D341Med (cell line): ENCODE measurements around the gene ISM2.
A peak's percentile ranks its signal among the peaks of the same experiment; 100 is the strongest.
"Not testable (repeated sequence)": the region's sequence is repeated elsewhere in the genome, so short reads cannot be mapped to it uniquely, and the experiment has no call there.

Experiments used
- DNase-seq: peaks from one replicate; pipeline ENCODE4 v3.0.0; 2012; ENCODE audit warnings: low spot score

Gene ISM2

DNA sequence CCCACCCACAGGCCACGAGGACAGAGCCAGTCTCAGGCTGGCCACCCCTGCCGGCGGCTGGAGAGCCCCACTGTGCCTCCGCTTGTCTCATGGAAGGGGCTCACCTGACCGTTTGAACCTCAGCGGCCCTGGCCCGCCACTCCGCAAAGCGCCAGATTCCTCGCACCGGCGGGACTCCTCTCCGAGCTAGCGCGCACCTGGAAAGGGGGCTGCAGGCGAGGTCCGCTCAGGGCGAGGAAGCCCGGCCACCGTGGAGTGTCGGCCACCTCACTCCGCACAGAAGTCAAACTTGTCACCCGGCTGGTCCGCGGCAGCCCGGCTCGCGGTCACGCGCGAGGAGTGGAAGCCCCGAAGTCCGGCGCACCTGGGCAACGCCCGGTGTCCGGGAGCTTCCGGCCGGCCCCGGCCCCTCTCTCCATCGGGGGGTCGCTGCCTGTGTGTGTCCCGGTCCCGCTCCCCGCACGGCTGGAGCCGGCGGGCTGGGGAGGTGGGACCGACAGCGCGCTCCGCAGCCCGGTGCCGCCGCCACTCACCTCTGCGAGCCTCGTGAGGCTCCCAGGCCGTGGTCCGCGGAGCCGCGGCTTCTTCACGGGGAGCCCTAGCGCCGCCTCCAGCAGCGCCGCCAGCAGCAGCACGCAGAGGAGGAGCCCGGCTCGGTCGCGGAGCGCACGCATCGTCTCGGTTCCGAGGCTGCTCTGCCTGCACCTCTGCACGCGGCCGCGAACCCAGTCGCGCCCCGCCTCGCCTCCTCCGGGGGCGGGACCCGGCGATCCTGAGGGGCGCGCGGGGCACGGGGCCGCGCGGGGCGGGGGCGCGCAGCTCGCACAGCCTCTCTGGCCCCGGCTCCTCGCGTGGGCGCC lies at the start of gene ISM2:
Gene ISM2, minus strand, starts transcription at position 697 of the 860 bp plus-strand sequence. Its CDS starts 23 bp downstream, at position 674.
- DNase-seq: peak; percentile 87

DNA sequence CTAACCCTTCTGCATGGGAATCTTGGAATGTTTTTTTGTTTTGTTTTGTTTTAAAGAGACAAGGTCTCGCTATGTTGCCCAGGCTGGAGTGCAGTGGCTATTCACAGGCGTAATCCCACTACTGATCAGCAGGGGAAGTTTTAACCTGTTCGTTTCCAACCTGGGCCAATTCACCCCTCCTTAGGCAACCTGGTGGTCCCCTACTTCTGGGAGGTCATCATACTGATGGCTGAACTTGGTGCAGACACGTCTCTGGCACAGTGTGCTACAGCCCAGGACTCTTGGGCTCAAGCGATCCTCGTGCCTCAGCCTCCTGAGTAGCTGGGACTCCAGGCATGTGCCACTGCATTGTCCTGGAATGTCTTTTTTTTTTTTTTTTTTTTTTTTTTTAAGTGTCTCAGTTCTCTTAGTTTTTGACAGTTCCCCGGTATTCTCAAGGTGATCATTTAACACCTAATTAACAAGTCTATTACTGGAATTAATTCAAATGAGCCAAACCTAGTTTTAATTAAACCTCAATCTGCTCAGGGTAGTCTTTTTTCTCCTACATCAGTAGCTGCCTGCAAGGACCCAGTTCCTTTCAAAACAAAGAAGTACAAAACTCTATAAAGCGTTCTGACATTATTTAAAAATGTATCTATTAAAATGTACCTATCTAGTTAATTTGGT lies 49.0 kb upstream of the ISM2 start:
- DNase-seq: no peak

DNA sequence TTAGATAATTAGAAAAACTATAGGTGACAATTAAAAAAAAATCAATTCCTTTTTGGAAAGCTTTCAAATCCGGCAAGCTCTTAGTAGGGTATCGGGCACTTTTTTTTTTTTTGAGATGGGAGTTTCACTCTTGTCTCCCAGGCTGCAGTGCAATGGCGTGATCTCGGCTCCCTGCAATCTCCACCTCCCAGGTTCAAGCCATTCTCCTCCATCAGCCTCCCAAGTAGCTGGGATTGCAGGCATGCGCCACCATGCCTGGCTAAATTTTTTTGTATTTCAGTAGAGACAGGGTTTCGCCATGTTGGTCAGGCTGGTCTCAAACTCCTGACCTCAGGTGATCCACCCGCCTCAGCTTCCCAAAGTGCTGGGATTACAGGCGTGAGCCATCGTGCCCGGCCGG lies 46.6 kb upstream of the ISM2 start:
- DNase-seq: not testable (repeated sequence)

DNA sequence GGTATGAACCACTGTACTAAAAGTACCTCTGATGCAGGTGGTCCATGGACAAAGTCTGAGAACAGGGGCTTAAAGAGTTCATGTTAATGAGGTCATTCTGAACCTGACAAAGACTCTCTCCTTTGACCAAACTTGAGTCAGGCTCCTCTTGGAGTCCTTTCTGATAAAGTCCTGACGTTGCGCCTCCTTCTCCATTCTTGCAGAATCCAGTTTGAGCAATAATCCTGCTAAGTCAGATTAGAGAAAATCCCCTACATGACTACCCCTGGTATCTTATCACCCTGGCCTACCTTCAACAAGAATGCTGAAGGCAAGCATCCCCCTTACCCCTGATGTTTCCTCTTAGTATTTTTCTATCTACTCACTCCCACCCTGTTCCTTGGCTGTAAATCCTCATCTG lies 46.0 kb upstream of the ISM2 start:
- DNase-seq: no peak

DNA sequence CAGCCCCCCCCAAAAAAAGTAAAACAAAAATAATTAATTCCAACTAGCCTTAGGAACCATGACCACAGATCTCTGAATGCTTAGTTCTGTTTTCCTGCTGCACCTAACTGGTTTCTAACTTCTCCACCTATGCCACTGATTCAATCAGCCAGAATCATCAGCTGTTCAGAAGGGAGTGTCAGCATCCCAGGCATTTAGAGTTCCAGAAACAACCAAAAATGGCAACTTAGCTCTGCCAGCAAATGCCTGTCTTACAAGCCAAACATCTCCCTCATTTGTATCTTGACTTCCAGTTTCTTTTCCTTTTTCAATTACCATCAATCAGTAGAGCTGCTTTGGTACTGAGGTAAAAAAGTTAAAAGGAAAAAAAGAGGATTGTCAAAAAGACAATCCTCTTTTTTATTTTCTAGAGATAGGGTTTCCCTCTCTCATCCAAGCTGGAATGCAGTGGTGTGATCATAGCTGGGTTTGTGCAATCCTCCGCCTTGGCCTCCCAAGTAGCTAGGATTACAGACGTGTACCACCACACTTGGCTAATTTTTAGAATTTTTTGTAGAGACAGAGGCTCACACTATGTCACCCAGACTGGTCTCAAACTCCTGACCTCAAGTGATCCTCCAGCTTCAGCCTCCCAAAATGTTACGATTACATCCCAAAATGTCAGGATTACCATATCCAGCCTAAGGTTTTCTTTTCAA lies 45.2 kb upstream of the ISM2 start:
- no peak for DNase-seq

DNA sequence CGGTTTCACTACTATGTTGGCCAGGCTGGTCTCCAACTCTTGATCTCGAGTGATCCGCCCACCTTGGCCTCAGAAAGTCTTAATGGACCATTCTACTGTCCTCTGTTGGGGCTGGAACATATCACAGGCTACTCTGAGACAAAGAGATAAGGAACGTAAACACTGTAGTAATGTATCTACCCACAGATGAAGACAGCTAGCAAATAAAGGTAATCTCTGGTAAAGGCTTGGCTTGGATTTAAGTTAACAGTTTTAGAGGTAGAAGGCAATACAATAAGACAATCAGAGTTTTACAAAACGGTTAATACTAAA lies 44.6 kb upstream of the ISM2 start:
- no peak for DNase-seq

DNA sequence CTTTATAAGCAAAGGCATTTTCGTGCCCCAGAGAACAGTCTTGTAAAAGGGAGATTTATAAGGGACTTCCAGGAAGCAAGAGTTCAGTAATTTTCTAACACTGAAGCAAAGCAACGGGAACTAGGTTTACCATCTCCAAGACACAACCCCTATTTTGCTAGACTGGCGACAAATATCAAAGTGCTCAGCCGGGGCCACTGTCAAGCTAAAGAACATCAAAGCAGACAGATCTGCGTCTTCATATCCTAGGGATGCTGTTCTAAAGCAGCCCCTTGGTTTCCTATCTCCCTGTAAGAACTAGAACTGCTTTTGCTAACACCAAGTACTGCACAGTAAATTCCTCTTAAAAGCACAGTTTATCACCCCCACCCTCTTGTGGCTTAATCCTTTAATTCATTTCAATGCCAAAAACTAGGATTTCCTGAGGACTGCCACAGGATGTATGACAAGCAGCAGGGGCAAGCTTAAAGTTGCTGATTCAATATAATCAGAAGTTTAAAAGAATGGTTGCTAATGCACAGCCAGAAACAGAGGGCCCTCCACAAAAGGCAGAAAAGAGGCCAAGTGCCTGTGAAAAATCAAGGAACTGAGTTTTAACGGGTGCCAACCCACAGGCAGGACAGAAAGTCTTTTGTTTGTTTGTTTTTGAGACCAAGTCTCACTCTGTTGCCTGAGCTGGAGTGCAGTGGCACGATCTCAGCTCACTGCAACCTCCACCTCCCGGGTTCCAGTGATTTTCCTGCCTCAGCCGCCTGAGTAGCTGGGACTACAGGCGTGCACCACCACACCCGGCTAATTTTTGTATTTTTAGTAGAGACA lies 44.0 kb upstream of the ISM2 start:
- DNase-seq: peak; percentile 68

DNA sequence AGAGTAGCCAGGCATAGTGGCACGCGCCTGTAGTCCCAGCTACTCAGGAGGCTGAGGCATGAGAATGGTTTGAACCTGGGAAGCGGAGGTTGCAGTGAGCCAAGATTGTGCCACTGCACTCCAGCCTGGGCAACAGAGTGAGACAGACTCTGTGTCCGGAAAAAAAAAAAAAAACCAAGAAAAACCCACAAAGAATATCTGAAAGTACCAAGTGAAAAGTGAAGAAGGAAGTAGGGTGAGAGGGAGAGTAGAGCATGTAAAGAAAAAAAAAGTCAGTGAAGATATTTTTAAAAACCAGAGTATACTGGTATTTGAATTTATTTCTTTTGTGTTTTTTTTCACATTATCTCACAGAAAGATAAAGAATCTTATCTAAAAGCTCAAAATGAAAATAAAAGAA lies 43.3 kb upstream of the ISM2 start:
- DNase-seq: no peak

DNA sequence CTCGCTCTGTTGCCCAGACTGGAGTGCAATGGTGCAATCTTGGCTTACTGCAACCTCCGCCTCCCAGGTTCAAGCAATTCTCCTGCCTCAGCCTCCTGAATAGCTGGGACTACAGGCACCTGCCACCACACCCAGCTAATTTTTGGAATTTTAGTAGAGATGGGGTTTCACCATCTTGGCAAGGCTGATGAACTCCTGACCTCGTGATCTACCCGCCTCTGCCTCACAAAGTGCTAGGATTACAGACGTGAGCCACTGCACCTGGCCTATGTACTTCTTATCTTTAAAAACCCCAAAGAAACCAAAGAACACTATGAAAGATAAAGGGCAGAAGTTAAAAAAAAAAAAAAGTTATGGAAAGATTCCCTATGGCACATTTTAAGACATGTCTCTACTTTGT lies 38.3 kb upstream of the ISM2 start:
- DNase-seq: not testable (repeated sequence)

DNA sequence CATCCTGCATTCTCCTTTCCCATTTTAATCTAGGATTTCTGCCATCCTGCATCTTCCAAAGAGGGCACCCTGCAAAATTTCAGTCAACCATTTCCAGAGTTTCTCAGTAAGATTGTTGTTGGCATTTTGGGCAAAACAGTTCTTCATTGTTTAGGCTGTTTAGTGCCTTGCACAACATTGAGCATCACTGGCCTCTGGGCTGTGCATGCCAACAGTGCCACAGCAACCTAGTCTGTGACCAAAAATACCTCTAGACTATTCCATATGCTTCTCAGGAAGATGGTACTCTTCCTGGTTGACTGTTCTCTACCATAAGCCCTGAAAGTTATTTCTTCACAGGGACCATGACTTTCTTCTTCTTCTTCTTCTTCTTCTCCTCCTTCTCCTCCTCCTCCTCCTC lies 32.5 kb upstream of the ISM2 start:
- no peak for DNase-seq

DNA sequence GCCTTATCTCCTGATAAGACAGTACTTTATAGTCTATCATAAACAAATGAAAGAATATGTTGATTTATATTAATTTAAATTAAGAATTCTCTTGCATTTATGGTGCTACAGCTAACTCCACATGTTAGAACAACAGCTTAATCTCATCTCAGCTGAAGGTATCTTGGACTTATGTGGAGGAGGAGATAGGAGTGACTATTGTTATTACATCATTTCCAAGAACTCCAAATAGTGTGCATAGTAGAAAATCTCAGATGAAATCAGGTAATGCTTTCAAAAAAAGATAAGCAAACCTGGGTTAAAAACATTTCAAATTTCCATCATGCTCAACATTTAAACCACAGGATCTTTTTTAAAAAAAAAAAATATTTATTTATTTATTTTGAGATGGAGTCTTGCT lies 31.3 kb upstream of the ISM2 start:
- DNase-seq: no peak

DNA sequence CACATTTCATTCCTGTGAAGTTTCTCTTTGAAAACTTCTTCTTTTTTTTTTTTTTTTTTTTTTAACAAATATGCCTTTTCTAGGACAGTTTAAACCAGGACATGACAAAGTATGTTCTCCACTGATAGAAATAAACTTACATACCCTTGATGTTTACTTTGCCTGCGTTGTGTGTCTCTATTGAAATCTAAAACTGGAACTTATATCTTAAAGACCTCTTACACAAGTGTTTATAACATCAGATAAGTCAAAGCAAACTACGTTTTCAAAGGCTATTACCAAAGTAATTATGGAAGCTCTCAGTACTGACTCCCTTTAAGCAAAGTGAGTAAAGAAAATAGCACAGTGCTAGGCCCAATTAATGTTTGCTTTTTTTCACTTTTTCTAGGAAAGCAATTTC lies 30.6 kb upstream of the ISM2 start:
- no peak for DNase-seq

DNA sequence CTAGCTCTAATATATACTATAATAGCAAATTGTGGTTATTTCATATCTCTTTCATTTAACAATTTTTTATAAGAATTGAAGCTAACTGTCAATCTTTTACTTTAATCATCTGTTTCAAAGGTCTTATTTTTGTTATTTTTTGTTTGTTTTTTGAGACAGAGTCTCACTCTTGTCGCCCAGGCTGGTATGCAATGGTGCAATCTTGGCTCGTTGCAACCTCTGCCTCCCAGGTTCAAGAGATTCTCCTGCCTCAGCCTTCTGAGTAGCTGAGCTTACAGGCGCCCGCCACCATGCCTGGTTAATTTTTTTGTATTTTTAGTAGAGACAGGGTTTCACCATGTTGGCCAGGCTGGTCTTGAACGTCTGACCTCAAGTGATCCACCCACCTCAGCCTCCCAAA lies 30.1 kb upstream of the ISM2 start:
- not testable (repeated sequence) for DNase-seq

DNA sequence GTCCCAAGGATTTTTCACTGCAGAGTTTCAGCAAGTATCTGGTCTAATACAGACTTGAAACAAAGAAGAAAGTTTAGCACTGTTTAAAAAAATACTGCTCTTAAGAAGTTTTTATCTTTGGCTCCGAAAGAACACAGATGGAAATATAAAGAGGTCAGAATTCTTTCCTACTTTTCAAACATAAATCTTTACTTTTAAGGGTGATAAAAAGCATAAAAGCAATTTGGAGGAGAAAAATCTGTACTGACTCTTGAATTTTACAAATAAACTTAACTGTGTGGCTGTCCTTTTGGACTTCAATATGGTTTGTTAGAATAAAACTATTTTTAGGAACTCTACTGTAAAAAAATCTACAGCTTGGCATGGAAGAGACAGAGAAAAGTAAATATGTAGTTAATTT lies 27.6 kb upstream of the ISM2 start:
- no peak for DNase-seq

DNA sequence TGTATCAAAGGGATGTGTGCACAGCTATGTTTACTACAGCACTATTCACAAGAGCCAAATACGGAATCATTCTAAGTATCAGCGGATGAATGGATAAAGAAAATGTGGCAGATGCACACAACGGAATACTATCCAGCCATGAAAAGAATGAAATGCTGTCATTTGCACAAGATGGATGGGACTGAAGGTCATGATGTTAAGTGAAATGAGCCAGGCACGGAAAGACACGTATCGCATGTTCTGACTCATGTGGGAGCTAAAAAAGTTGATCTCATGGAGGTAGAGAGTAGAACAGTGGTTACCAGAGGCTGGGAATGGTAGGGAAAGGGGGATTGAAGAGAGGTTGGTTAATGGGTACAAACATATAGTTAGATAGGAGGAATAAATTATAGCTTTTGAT lies 25.9 kb upstream of the ISM2 start:
- DNase-seq: no peak

DNA sequence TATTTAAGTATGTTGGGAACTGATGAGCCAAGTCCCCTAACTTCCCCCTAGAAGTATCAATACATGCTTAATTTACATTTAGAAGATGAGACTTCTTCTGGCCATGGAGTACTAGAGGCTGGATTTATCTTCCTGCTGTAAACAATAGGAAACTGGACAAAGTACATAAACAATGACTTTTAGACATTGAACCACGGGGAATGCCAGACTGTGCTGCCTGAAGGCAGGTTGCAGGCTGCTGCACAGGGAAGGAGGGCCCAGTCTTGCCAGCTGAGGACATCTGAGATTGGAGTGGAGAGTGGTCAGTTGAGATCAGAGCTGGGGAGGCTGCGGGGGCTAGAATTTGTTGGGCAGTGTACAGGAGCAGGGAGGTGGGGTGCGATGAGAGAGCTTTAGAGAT lies 24.5 kb upstream of the ISM2 start:
- DNase-seq: no peak

DNA sequence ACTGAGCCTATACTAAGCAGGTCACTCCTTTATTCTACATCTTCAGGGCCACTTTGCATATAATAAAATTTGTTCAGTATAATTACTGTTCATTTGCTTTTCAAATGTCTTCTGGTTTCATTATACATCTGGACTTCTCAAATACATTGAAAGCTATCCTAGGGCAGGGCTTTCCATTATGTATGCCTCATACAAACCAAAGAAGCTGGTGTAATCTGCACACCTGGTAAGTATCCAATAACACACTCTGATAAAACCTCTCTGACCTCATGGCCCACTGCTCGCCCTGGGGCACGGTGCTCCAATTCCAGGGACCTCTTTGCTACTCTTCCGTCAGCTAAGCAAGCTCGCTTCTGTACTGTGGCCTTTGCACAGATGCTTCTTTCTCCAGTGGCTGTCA lies 21.9 kb upstream of the ISM2 start:
- DNase-seq: no peak

DNA sequence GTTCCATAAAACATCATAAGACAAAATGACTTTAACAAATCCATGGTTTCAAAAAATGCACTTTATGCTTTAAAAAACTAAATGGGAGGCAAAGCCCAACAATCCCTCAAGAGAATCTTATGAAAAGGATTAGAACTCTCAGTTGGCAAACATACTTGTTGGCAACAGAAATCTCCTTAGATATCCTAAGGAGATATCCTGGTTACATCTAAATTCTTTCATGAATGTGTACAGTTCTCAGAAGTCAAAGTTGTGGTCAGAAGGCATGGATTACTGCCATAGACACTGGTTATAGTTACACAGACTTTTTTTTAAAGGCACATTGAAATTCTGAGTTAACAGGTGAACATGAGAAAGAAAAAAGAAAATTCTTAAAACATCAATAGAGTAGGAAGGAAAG lies 17.5 kb upstream of the ISM2 start:
- no peak for DNase-seq

DNA sequence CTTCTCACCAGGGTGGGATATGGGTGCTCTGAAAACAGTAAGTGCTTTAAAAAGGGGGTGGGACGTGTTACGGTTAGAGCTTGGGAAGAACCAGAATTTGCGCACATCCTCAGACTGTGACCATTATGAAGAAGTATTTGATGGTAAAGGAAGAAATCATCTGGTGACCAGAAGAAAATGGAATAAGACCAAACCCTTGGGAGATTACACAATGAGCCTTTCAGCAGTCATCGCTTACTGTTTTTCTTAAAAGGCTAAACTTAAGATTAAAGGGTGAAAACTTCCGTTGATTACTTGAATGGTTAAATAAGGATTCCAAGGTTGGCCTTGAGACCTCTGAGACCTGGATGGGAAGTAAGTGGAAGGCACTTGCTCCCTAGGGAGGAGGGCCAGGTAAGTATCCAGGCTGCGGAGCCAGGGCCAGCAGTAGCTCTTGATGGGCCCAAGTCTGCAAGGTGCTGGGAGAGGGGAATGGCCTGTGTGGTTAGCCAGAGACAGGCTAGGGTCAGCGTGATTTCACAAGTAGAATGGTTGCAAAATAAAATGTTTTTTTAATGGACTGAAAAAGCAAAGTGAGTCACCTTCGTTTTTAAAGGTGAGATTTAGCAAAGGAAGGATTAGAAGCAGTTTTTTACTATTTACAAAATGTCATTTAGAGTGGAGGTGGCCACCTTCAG lies 13.0 kb upstream of the ISM2 start:
- no peak for DNase-seq

DNA sequence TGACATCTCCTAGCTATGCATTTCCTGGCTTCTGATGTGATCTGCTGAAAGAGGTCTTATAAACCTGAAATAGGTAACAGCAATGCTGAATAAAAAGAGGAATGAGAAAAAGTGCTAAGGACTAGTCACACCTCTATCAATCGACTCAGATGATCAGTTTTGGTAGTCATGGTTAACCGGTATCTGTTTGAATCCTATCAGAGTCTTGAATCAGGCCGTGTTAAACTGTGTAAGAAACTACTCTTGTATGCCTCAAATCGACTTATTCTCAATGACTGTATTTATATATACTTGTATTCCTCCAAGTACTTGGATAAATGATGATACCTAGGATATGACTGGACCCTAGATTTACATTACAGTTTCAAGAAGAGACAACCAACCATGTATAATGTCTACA lies 10.8 kb upstream of the ISM2 start:
- DNase-seq: no peak

DNA sequence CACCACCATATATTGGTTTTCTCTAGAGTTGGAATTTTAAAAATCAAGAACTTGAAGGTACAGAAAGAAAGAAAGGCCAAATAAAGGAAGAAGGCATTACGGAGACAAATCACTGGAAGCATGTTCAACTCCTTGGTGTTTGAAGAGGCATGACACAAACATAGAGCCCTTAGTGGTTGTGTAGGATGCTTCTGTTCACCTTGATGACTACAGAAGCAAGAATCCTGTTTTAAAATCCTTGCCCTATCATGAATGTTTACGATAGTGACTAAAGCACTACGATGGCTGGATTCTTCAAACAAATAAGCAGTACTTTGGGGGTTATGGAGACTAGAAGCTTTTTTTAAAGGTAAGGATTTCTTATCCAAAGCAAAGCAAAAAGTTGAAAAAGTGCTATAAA lies 10.3 kb upstream of the ISM2 start:
- no peak for DNase-seq

DNA sequence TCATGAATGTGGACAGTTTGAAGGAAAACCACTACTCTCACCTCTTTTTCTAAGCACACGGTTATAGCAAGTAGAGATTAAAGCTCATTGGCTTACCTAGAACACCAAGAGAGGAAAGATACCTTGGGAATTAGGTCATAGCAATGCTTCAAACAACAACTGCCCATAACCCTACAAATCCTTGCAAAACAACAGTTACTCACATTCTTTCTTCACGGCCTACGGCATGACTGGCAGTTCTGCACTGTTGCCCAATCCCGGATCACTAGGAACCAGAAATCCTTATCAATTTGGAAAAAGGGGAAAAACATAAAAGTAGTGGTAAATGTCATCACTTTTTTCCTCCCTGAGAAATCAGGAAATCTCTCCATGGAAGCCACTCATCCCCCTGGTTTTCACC lies 9.6 kb upstream of the ISM2 start:
- DNase-seq: no peak
